Esophagus muscularis mucosa (tissue), 4 donors: ENCODE results near the gene MAD1L1. TPM values are rescaled to one million over a fixed set of nuclear protein-coding genes. Genes with fewer than 3 reads are reported as not detected.

Experiments
- DNase-seq: peaks from one replicate; pipeline ENCODE4 v3.0.0-alpha.2; 2017; ENCODE audit errors: extremely low spot score
- H3K27ac ChIP-seq, 4 donors: fragments of 200-600 bp; sonication (generic); replicated peaks in 1 of 4; 1 replicate in 3 of 4; 2 replicates in 1 of 4; pipeline ENCODE4 v1.5.1; 2016 to 2019; ENCODE audit warnings: mild to moderate bottlenecking in 1 of 4
- H3K27me3 ChIP-seq, 4 donors: fragments of 200-600 bp; sonication (generic); one replicate each; pipeline versions ENCODE4 v1.5.1 to v1.6.0; 2016 to 2019
- H3K36me3 ChIP-seq, 4 donors: fragments of 200-600 bp; sonication (generic); one replicate each; pipeline ENCODE4 v1.5.1; 2016 to 2019
- H3K4me1 ChIP-seq, 4 donors: fragments of 200-600 bp; sonication (generic); one replicate each; pipeline ENCODE4 v1.5.1; 2016 to 2019
- H3K4me3 ChIP-seq, 4 donors: fragments of 200-600 bp; sonication (generic); 1 replicate in 2 of 4; 2 replicates in 2 of 4; pipeline ENCODE4 v1.5.1; 2016 to 2019; ENCODE audit warnings: mild to moderate bottlenecking in 4 of 4, moderate library complexity in 1 of 4
- H3K9me3 ChIP-seq, 4 donors: fragments of 200-600 bp; sonication (generic); 1 replicate in 3 of 4; 2 replicates in 1 of 4; pipeline ENCODE4 v1.5.1; 2016 to 2019
- EP300 ChIP-seq: sonication (generic); formaldehyde crosslinking; IDR thresholded peaks from one replicate; pipeline ENCODE4 v1.6.1; 2017; ENCODE audit warnings: antibody characterized with exemption
- POLR2A ChIP-seq: fragments of 450-650 bp; IDR thresholded peaks from one replicate; pipeline ENCODE4 v1.6.1; 2017; ENCODE audit warnings: antibody characterized with exemption, moderate library complexity, mild to moderate bottlenecking, low read depth
- POLR2AphosphoS5 ChIP-seq, 2 donors: sonication (generic); formaldehyde crosslinking; IDR thresholded peaks; one replicate each; pipeline ENCODE4 v1.6.1; 2017; ENCODE audit warnings: antibody characterized with exemption in 2 of 2
- WGBS: methylation state at CpG from one replicate; pipeline ENCODE4 v1.1.5; 2018; 5-methylcytosine and 5-hydroxymethylcytosine counted together
- intact Hi-C: fragments of 100-400 bp; cut with DNase I; formaldehyde crosslinking; loops from one replicate; pipeline ENCODE4 v1.15.1; 2023
- total RNA-seq, 4 donors: library from RNA; depleted of rRNA; stranded (reverse); fragments of >200 nt; gene quantifications; one replicate each; pipeline versions ENCODE4 v1.1.0 to v1.2.1, GENCODE V29; 2016
- TF ChIP-seq, protein P1 (sequence below), 3 experiments: fragments of 200-600 bp in 2 of 3; fragments of 450-650 bp in 1 of 3; sonication (generic) in 2 of 3; IDR thresholded peaks; one replicate each; pipeline ENCODE4 v1.5.1; 2017 to 2019; ENCODE audit warnings: antibody characterized with exemption in 3 of 3, mild to moderate bottlenecking in 2 of 3, moderate library complexity in 1 of 3

Gene MAD1L1
- total RNA-seq, 4 donors from 2014 or later: 22.2 to 33.1 (median 29.5) TPM

DNA sequence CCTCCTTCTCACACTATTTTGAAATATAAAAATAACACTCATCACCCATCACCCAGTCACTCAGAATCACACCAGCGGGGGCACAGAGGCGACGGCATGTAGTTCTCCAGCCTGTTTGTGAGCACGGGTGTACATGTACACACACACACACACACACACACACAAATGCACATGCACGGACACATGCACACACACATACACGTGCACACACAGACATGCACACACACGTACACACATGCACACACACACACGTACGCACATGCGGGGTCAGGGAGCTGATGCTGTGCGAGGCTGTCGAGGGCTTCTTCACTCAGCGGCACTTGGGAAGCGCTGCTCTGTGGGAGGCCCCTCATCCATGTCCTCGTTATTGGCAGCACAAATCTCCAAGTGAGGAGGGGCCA, 383.8 kb downstream of the MAD1L1 start:
- H3K36me3 ChIP-seq: peaks cover 0 to 13% (median 5%) of the 10 kb centered on the region in 4 donors
- 89% methylated on average over 13 of the region's 15 CpGs for WGBS
- DNase-seq: no peak
- H3K9me3 ChIP-seq: no peaks in the 10 kb centered on the region
- no peaks in the 10 kb centered on the region for H3K4me1 ChIP-seq
- H3K27ac ChIP-seq: no peak overlapping the region
- intact Hi-C loops: no loop called here
- TF ChIP-seq POLR2AphosphoS5 (IDR thresholded peaks at IDR 0.05): no peak
- no peak overlapping the region for H3K4me3 ChIP-seq
- no peaks in the 10 kb centered on the region for H3K27me3 ChIP-seq

DNA sequence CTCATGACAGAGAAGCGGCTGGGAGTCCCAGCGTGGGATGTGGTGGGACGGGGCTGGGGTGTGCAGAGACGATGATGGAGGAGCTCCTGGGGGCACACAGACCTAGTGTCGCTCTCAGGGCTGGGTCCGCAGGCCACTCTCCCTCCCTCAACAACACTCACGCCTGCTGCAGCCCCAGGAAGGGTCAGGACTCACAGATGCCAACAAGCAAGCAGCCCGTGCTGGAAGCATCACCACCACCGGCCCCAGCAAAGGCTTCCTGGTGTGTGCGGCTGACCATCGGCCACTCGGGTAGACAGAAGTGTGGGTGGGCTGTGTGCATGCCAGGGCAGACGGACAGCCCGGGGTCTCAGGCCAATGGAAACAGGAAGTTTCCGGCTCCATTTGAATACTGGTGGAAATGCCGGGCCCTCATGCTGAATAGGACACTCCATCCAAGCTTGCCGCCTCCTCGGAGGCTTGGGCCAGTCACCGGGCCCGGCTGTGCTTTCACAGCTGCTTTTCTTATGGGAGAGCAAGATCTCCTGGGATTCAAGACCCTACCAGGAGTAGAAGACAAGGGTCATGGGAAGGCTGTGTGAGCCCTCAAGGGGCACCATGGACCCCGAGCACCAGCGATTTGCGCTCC, 384.6 kb downstream of the MAD1L1 start:
- intact Hi-C loops: no loop called here
- Histone ChIP-seq H3K27ac (no peak overlapping the region), H3K4me1 (no peaks in the 10 kb centered on the region), H3K27me3 (no peaks in the 10 kb centered on the region), H3K4me3 (no peak overlapping the region), H3K36me3 (peaks cover 0 to 13% (median 5%) of the 10 kb centered on the region in 4 donors), H3K9me3 (no peaks in the 10 kb centered on the region)
- no peak for DNase-seq
- 86% methylated on average over 21 of the region's 23 CpGs for WGBS
- TF ChIP-seq POLR2A: no peak
- TF ChIP-seq POLR2AphosphoS5 (IDR thresholded peaks at IDR 0.05): no peak
- TF ChIP-seq EP300: no peak
- TF ChIP-seq, protein P1, sequence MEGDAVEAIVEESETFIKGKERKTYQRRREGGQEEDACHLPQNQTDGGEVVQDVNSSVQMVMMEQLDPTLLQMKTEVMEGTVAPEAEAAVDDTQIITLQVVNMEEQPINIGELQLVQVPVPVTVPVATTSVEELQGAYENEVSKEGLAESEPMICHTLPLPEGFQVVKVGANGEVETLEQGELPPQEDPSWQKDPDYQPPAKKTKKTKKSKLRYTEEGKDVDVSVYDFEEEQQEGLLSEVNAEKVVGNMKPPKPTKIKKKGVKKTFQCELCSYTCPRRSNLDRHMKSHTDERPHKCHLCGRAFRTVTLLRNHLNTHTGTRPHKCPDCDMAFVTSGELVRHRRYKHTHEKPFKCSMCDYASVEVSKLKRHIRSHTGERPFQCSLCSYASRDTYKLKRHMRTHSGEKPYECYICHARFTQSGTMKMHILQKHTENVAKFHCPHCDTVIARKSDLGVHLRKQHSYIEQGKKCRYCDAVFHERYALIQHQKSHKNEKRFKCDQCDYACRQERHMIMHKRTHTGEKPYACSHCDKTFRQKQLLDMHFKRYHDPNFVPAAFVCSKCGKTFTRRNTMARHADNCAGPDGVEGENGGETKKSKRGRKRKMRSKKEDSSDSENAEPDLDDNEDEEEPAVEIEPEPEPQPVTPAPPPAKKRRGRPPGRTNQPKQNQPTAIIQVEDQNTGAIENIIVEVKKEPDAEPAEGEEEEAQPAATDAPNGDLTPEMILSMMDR (IDR thresholded peaks at IDR 0.05): no peak

DNA sequence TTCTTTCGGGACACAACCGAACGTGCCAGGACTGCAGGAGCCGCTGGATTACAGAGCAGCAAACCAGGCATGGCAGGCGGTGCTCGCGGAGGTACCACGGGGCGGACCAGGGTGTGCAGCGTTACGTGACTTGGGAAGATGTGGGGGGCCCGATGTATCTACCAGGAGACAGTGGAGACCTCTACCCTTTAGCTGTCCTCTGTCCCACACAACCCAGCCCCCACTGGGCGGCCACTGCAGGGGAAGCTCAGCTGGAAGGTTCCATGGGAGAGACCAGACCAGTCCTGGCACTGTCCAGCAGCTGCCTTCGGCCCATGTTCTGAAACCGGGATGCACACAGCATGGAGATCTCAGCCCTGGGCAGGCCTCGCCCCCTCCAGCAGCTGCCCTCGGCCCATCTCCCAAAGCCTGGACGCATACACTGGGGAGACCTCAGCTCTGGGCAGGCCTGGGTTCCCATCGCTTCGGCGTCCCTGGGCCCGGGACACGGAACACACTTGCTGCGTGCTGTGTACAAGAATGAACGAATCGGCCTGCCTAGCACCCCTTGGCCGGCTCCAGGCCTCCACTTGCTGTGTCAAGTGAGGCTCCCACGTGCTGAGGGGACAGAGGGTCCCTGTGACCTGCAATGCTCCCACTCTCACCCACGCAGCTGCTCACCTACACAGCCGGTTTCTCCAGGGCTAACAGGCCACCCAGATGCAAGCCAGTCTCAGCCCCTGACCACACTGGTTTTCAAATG, 385.3 kb downstream of the MAD1L1 start:
- TF ChIP-seq POLR2A: no peak
- TF ChIP-seq EP300: no peak
- TF ChIP-seq, protein P1 (IDR thresholded peaks at IDR 0.05): no peak
- no peak for TF ChIP-seq POLR2AphosphoS5 (IDR thresholded peaks at IDR 0.05)
- DNase-seq: no peak
- Histone ChIP-seq H3K9me3 (no peaks in the 10 kb centered on the region), H3K27me3 (no peaks in the 10 kb centered on the region), H3K4me1 (no peaks in the 10 kb centered on the region), H3K36me3 (peaks cover 0 to 17% (median 7%) of the 10 kb centered on the region in 4 donors), H3K4me3 (no peak overlapping the region), H3K27ac (no peak overlapping the region)
- intact Hi-C loops: no loop called here
- 95% methylated on average over 23 of the region's 30 CpGs for WGBS

DNA sequence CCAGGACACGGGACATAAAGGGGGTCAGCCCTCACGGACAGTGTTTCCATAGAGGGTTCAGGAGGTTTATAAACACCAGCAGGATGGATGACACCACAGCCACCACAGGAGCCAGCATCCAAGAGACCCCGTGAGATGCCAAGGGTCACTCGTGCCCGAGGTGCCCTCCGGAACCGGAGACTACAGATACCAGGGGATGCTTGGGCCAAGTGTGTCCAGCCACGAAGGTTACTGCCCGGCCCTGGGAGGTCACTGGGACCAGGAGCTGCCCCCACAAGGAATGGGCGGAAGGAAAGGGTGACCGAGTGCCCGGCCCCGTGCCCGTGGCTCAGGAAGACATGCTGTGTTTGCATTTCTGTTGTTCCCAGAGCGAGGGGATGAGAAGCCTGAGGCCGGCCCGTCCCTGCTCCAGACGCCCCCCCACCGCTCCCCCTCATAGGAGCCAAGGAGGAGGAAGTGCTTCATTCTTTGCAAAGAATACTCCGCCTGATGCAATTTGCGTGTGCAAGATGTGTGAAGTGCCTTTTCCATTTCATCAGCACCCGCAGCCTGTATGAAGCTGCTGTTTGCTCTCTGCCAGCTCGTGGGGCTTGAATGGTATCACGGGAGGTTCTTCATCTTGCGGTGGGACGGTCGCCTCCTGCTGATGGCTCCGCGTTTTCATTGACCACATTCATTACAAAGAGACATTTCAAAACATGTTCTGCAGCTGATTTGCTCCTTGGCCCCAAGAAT, 386.2 kb downstream of the MAD1L1 start:
- intact Hi-C loops: no loop called here
- no peak overlapping the region for H3K4me3 ChIP-seq
- no peak for DNase-seq
- H3K27ac ChIP-seq: no peak overlapping the region
- TF ChIP-seq, protein P1 (IDR thresholded peaks at IDR 0.05): no peak
- TF ChIP-seq EP300 (no peak), POLR2AphosphoS5 (IDR thresholded peaks at IDR 0.05) (no peak), POLR2A (no peak)
- H3K4me1 ChIP-seq: no peaks in the 10 kb centered on the region
- H3K27me3 ChIP-seq: no peaks in the 10 kb centered on the region
- no peaks in the 10 kb centered on the region for H3K9me3 ChIP-seq
- H3K36me3 ChIP-seq: peaks cover 0 to 17% (median 8%) of the 10 kb centered on the region in 4 donors
- WGBS: 92% methylated on average over 27 of the region's 29 CpGs
